A673 (cell line): ENCODE measurements around the gene IL4R.

Experiments used
- CTCF ChIP-seq: fragments of 300-800, 200-600 bp; sonication (generic); conservative IDR thresholded peaks from 2 replicates; pipeline ENCODE4 v1.5.1; 2017; ENCODE audit warnings: low read depth, mild to moderate bottlenecking, antibody characterized with exemption, low read length, moderate library complexity, mixed read lengths
- EZH2 ChIP-seq: fragments of 200-600 bp; sonication (generic); IDR thresholded peaks from 2 replicates; pipeline ENCODE4 v1.6.1; 2017; ENCODE audit warnings: borderline replicate concordance, low read depth, mild to moderate bottlenecking, mixed read lengths, antibody characterized with exemption, low read length; ENCODE audit not compliant: poor library complexity, severe bottlenecking

GRCh38 chr16:27389272-27389961, 75.6 kb downstream of the IL4R start:
- no peak for TF ChIP-seq CTCF
- TF ChIP-seq EZH2: no peak
